Activated gamma-delta T cell treated with Interleukin-2 at 50 U/mL for 16 hours (primary cell): ENCODE results near the gene PMM2.
A peak's percentile ranks its signal among the peaks of the same experiment; 100 is the strongest.
"Not testable (repeated sequence)": the region's sequence is repeated elsewhere in the genome, so short reads cannot be mapped to it uniquely, and the experiment has no call there.

Experiments used
- DNase-seq: peaks from one replicate; pipeline ENCODE4 v3.0.0-alpha.2; 2020

PMM2 gene

DNA sequence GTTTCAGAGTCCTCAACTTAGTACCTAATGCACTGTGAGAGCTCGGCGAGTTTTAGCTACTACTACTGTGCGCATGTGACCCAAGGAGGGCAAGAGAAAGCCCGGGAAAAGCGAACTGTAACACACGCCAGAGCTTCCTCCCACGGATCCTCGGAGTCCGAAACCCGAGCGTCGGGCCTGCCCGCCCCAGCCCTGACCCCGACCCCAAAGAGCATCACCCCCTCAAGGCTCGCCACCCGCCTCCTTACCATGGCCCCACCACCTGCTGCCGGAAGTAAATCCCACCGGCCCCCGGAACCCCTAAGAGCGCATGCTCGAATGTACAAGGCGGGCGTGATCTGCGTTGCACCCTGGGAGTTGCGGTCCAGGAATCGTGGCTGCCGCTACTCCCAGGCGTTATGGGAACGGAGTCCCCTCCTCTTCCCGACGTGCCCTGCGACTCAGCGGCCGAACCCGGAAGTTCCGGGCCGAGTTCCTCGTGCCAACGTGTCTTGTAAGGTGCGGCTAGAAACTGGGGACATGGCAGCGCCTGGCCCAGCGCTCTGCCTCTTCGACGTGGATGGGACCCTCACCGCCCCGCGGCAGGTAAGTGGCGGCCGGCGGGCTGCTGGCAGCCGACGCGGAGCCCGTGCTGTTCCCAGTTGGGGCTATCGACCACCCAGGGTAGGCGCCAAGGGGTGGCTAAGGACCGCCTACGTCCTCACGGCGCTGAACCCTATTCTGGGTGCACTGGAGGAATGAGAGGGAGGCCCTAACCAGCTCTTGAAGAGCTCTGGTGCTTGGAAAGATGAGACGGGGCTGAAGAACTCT lies at the start of gene PMM2, which contains the start of gene TMEM186:
Gene PMM2 (plus strand): TSS at position 476 of the 810 bp plus-strand sequence. CDS start 44 bp downstream, at position 520.
Gene TMEM186 (minus strand): TSS at position 276 of the 810 bp plus-strand sequence. CDS start 25 bp downstream, at position 251.
- DNase-seq, result peak; percentile 94

DNA sequence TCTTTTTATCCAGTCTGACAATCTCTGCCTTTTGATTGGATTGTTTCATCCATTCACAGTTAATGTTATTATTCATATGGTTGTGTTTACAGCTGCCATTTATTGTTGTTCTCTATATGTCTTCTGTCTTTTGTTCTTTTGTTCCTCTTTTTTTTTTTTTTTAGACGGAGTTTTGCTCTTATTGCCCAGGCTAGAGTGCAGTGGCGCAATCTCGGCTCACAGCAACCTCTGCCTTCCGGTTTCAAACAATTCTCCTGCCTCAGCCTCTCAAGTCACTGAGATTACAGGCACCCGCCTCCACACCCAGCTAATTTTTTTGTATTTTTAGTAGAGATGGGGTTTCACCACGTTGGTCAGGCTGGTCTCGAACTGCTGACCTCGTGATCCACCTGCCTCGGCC lies 48.7 kb upstream of the PMM2 start:
- DNase-seq, result not testable (repeated sequence)

DNA sequence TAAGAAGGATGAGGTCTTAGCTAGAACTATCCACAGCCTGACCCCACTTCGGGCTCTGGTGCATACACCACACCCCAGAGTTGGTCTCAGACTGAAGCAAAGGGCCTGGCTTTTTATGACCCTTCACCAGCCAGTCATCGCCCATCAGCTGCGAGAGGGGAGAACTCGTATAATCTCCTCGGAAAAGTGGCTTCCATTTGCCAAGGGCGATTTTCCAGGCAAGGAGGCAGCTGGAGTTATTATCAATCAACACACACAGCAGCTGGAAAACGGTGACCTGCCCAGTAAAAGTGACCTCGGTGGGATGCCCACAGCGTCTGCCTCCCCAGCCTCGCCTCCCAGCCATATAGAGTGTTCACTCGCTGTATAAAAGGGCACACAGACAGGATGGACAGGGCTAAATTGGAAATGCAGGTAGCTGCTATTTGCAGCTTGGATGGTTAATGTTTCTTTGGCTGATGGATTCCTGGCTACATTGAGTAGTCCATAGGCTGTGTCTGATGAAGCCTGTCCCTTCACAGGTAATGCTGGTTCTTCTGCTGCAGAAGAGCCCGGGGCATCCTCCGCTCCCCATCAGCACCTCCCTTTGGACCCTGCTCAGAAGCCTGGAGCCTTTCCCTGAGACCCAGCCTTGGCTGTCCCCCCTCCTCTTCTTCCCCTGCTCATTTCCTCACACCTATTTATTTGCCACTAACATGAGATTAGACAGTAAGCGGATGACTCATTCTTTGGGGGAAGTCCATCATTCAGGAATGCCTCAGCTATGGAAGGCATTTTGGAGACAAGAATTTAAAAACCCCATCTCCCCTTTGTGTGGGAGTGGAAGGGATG lies 45.9 kb upstream of the PMM2 start:
- no peak for DNase-seq

GRCh38 chr16:8752706-8753105 lies 44.9 kb upstream of the PMM2 start:
- DNase-seq, result no peak

DNA sequence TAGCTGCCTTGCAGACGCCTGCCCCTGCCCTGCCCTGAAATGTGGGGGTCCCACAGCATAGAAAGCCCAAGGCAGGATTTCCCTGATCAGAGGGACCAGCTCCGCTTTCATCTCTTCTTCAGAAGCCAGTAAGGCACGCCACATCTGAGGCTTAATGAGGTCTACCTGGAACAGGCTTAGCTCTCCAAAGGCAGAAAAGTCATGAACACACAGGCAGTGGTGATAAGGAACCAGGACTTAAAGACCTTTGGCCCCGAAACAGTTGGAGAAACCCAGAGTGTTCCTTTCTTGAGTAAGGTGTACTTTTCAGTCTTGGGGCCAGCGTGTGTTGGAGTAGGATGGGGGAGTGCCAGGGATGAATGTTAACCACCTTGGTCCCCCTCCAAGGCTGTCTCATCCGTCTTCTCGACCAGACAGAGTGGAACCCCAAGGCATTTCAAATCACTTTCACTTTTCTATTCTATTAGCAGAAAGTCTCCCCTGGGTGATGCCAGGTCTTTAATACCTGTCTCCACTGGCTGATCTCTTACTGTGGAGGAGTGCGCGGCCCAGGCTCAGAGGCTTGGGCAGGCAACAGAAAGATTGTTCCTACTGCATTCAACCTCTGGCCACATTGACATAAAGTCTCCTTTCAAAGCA lies 44.1 kb upstream of the PMM2 start:
- DNase-seq, result no peak

GRCh38 chr16:8756755-8757154 lies 40.9 kb upstream of the PMM2 start:
- DNase-seq, result no peak

GRCh38 chr16:8758022-8758421 lies 39.6 kb upstream of the PMM2 start:
- DNase-seq, result no peak

GRCh38 chr16:8760021-8760420 lies 37.6 kb upstream of the PMM2 start:
- no peak for DNase-seq

GRCh38 chr16:8761078-8761477 lies 36.6 kb upstream of the PMM2 start:
- DNase-seq, result no peak

- no peak for DNase-seq
Observed at GRCh38 chr16:8762254-8762653, 35.4 kb upstream of the PMM2 start.

DNA sequence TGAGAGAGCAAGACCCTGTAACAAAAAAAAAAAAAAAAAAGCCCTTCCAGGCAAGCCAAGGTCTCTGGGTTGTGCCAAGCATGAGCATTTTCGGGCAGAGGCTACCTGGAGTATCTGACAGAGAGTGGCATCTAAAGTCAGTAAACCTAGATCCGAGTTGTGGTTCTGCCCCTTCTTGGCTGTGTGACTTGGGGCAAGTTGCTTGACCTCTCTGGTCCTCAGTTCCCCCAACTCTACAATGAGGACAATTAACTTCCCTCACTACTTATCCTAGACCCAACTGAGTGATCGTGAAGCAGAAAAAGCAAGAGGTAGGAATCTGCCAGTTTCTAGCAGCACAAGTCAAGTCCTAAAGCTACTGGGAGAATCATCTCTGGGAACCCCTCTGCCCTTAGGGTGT lies 34.6 kb upstream of the PMM2 start:
- no peak for DNase-seq

DNA sequence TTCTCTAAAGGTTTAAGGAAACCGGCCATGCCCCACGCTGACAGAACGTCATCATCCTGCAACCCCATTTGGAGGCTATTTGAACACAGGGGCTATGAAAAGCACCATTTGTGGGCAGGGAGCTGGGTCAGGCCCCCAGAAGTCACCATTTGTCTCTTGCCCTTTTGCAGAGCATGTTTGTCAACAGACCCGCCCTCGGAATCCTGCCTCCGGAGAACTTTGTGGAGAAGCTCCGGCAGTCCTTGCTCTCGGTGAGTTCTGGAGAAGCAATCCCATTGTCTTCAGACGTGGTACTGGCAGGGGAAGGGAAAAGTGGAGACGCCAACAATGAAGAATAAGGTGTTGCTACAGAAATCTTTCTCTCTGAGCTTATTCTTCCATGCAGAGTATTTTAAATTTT lies 33.7 kb upstream of the PMM2 start:
- DNase-seq, result no peak

- no peak for DNase-seq
Observed at GRCh38 chr16:8764525-8765250, 33.0 kb upstream of the PMM2 start.

DNA sequence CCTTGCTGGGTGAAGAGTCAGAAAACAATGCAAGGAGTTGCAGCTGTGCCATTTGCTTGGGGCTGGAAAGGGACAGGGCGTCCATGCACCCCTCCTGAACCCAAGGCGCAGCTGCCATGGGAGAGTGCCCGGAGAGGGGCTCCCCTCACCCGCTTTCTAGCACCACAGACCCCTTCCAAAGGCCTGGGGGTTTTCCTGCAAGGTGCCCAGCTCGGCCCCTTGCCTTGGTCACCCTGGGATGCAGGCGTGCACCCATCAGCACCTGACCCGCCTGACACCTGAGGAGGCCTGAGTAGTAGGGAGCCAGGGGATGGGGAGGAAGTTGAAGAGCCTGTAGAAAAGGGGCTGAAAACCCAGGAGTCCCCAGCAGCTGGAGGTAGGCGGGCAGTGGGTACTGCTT lies 30.5 kb upstream of the PMM2 start:
- no peak for DNase-seq

- no peak for DNase-seq
Observed at GRCh38 chr16:8768283-8768682, 29.4 kb upstream of the PMM2 start.

GRCh38 chr16:8768692-8769091 lies 28.9 kb upstream of the PMM2 start:
- DNase-seq, result no peak

- no peak for DNase-seq
Observed at GRCh38 chr16:8773537-8773936, 24.1 kb upstream of the PMM2 start.

GRCh38 chr16:8774208-8774607 lies 23.4 kb upstream of the PMM2 start:
- DNase-seq, result no peak

GRCh38 chr16:8775359-8775758 lies 22.3 kb upstream of the PMM2 start:
- DNase-seq, result no peak

GRCh38 chr16:8776129-8776584 lies 21.5 kb upstream of the PMM2 start:
- DNase-seq, result no peak

GRCh38 chr16:8777217-8777616 lies 20.4 kb upstream of the PMM2 start:
- DNase-seq, result no peak

DNA sequence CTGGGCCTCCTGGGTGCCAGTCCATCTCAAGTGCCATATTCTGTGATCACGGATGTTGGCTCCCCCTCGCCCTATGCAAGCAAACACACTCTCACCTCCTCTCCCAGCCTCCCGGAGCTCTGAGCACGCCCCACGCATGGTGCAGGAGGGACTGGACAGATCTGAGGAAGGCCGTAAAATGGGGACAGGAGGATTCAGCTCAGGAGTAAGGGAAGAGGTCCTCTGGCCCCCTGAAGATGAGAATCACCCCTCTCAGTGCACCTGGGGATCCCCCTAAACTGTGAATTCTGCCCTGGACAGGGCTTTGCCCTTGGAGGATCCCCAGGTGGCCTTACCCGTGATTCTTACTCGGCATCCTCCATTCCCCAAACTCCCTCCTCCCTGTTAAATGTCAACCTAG lies 15.8 kb upstream of the PMM2 start:
- no peak for DNase-seq

DNA sequence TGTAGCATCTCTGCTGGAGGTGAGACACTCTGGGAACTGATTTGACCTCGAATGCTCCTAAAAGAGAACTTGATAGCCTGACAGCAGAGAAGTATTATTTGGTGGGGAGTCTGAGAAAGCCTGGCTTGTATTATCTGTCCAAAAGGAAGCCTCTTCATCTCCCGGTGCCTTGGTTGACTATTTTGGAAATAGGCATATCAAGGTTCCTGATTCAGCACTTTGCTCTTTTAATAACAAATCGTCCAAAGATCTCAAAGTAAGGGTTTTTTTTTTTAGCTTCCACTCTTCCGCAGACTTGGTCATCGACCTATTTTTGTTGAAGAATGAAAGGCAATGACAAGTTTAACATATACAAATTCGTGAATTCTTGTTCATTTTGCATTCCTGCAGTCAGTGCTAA lies 15.0 kb upstream of the PMM2 start:
- DNase-seq, result no peak
